Activated T-cell treated with anti-CD3 and anti-CD28 coated beads for 48 hours (primary cell): ENCODE results near the gene COQ7.

Source experiments
- DNase-seq: peaks from one replicate; pipeline ENCODE4 v3.0.0-alpha.2; 2020; ENCODE audit warnings: low read depth

Gene COQ7

GRCh38 chr16:19113577-19114358 lies 46.4 kb downstream of the COQ7 start, which contains the start of gene ITPRIPL2:
Gene ITPRIPL2 (plus strand): TSS chr16:19113964. CDS start chr16:19114462, 498 bp downstream.
- DNase-seq = no peak

- no peak for DNase-seq
These were observed 47.1 kb downstream of the COQ7 start for GRCh38 chr16:19114359-19115147.

GRCh38 chr16:19115148-19116021 lies 48.0 kb downstream of the COQ7 start:
- DNase-seq = no peak

- no peak for DNase-seq
These were observed 49.5 kb downstream of the COQ7 start for GRCh38 chr16:19116711-19117449.

GRCh38 chr16:19118938-19119431 lies 51.6 kb downstream of the COQ7 start:
- peak; percentile 45 for DNase-seq

- no peak for DNase-seq
These were observed 52.1 kb downstream of the COQ7 start for GRCh38 chr16:19119564-19119963.

- DNase-seq = no peak
These were observed 56.2 kb downstream of the COQ7 start for GRCh38 chr16:19123535-19124178.

GRCh38 chr16:19126300-19126699 lies 58.9 kb downstream of the COQ7 start:
- DNase-seq = no peak

GRCh38 chr16:19127205-19127604 lies 59.8 kb downstream of the COQ7 start:
- no peak for DNase-seq

GRCh38 chr16:19127674-19128131 lies 60.3 kb downstream of the COQ7 start:
- no peak for DNase-seq

- no peak for DNase-seq
These were observed 61.2 kb downstream of the COQ7 start for GRCh38 chr16:19128454-19129200.
